Ovary (tissue), 9 donors: ENCODE results near the gene CLEC2B. TPM values are rescaled to one million over a fixed set of nuclear protein-coding genes. Genes with fewer than 3 reads are reported as not detected.

Experiments
- DNase-seq, 5 donors: peaks; one replicate each; pipeline ENCODE4 v3.0.0-alpha.2; 2019 to 2020
- H3K27ac ChIP-seq, 2 donors: fragments of 200-600 bp; one replicate each; pipeline versions ENCODE4 v1.5.1 to v1.8.0; 2019 to 2022
- H3K27me3 ChIP-seq: fragments of 200-600 bp; one replicate; pipeline ENCODE4 v1.8.0; 2022
- H3K36me3 ChIP-seq: fragments of 200-600 bp; sonication (generic); one replicate; pipeline ENCODE4 v1.5.1; 2019
- H3K4me1 ChIP-seq: one replicate; pipeline ENCODE4 v1.8.1; 2013; ENCODE audit warnings: mild to moderate bottlenecking, moderate library complexity; ENCODE audit not compliant: insufficient read depth
- H3K4me3 ChIP-seq: fragments of 200-600 bp; sonication (generic); one replicate; pipeline ENCODE4 v1.5.1; 2017
- H3K9me3 ChIP-seq, 2 donors: fragments of 200-600 bp in 1 of 2; sonication (generic) in 1 of 2; one replicate each; pipeline versions ENCODE4 v1.5.1 to v1.8.1; 2013 to 2019; ENCODE audit warnings: mild to moderate bottlenecking in 1 of 2, moderate library complexity in 1 of 2
- CTCF ChIP-seq, 3 donors: fragments of 450-650 bp in 2 of 3; fragments of 200-600 bp in 1 of 3; IDR thresholded peaks; one replicate each; pipeline versions ENCODE4 v1.5.1 to v1.8.0; 2016 to 2022; ENCODE audit warnings: antibody characterized with exemption in 3 of 3, mild to moderate bottlenecking in 1 of 3
- EP300 ChIP-seq: sonication (generic); formaldehyde crosslinking; IDR thresholded peaks from one replicate; pipeline ENCODE4 v1.6.1; 2017; ENCODE audit warnings: antibody characterized with exemption
- POLR2A ChIP-seq: fragments of 450-650 bp; IDR thresholded peaks from one replicate; pipeline ENCODE4 v1.6.1; 2017; ENCODE audit warnings: antibody characterized with exemption, mild to moderate bottlenecking, moderate library complexity
- WGBS, 3 donors: extraction: QIAGEN DNeasy Blood & Tissue Kit in 1 of 3; methylation state at CpG; one replicate each; pipeline versions ENCODE4 v1.1.5 to v1.1.7; 2013 to 2017; 5-methylcytosine and 5-hydroxymethylcytosine counted together
- intact Hi-C, 4 donors: fragments of 100-400 bp; cut with DNase I; formaldehyde crosslinking; loops; one replicate each; pipeline versions ENCODE4 v1.11.0 to v1.15.1; 2022 to 2023
- polyA plus RNA-seq, 2 donors: library from polyadenylated mRNA; stranded (reverse); fragments of 200-250 nt in 1 of 2; fragments of 350-450 nt in 1 of 2; fragmentation: Illumina TruSeq in 1 of 2; extraction: RNeasy Lipid Tissue Mini Kit (QIAGEN cat#74804) in 1 of 2; gene quantifications; one replicate each; pipeline ENCODE4 v1.2.3, GENCODE V29; 2013 to 2014
- total RNA-seq, 7 donors: library from RNA; depleted of rRNA in 2 of 7; stranded (reverse); fragments of >200 nt in 2 of 7; fragmentation: NEBNext Ultra II Directional in 3 of 7; extraction: Animal tissue kit (Norgen Biotek cat#: 25700) in 3 of 7; gene quantifications; one replicate each; pipeline versions ENCODE4 v1.1.0 to v1.2.4, GENCODE V29; 2016 to 2023
- donor health status: DM: no; HTN: no; CAD: no; lungs with moderate emphysema.
- donor health status: DM: no; HTN: no; CAD: no.
- donor health status: Bipolar disorder and iron deficiency.
- donor health status: DM: yes; HTN: yes; CAD: no.
- donor health status: DM: no; HTN: no; CAD: no.
- donor health status: DM: yes; HTN: yes; CAD: no.

Gene CLEC2B
- total and polyA plus RNA-seq, 9 donors: 16.4 to 60.4 (median 27.1) TPM

DNA sequence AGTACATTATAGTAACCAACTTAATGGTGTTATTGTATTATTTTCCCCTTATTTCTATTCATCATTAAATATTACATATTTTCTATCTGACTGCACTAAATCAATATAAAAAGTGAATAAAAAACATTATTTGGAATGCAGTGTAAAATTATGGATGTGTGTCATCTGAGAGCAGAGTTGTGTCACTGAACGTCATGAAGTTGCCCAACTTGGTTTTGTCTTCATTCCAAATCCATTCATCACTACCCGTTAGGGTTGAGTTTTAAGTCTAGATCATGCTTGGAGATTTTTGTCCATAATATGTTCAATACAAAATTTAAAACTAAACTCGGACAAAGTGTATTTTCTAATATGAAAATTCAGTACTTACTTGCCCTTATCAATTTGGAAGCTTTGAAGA lies 25.7 kb downstream of the CLEC2B start:
- Histone ChIP-seq H3K27ac (no peak overlapping the region), H3K27me3 (no peaks in the 10 kb centered on the region), H3K4me1 (no peaks in the 10 kb centered on the region), H3K36me3 (no peaks in the 10 kb centered on the region), H3K9me3 (no peaks in the 10 kb centered on the region), H3K4me3 (no peak overlapping the region)
- no peak for DNase-seq
- WGBS, 3 donors: 72 to 78% (median 74%) methylated on average over 3 of the region's 3 CpGs
- no peak for TF ChIP-seq CTCF (IDR thresholded peaks at IDR 0.05)
- no peak for TF ChIP-seq POLR2A
- no peak for TF ChIP-seq EP300
- intact Hi-C loops: no loop called here

DNA sequence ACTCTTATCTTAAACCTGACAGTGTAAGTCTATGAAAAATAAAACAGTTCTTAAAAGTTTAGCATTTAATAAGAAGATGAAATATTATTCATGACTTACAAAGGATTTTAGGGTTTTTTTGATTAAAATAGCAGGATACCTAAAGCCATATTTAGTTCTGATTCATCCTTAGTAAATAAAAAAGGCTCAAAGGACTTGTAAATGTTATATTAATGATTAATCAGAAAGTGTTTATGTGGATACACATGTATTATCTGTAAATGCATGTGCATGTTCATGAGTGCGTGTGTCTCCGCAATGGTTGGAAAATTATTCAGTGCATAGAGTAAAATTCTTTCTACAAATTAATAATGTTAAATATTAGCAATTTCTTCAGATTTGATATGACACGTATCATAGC lies 37.4 kb downstream of the CLEC2B start:
- TF ChIP-seq CTCF (IDR thresholded peaks at IDR 0.05) (no peak), EP300 (no peak)
- intact Hi-C loops: no loop called here
- no peak overlapping the region for H3K4me3 ChIP-seq
- H3K27ac ChIP-seq: no peak overlapping the region
- DNase-seq: no peak
- H3K36me3 ChIP-seq: no peaks in the 10 kb centered on the region
- no peaks in the 10 kb centered on the region for H3K4me1 ChIP-seq
- H3K27me3 ChIP-seq: no peaks in the 10 kb centered on the region
- 63 to 65% (median 63%) methylated on average over 3 of the region's 3 CpGs for WGBS, 3 donors
- H3K9me3 ChIP-seq: no peaks in the 10 kb centered on the region

GRCh38 chr12:9829982-9830381 lies 39.2 kb downstream of the CLEC2B start:
- intact Hi-C loops: no loop called here
- 62 to 77% (median 66%) methylated on average over 5 of the region's 5 CpGs for WGBS, 3 donors

GRCh38 chr12:9829483-9829882 lies 39.7 kb downstream of the CLEC2B start:
- Histone ChIP-seq H3K27ac (no peak overlapping the region), H3K4me3 (no peak overlapping the region), H3K27me3 (no peaks in the 10 kb centered on the region), H3K9me3 (no peaks in the 10 kb centered on the region), H3K4me1 (no peaks in the 10 kb centered on the region), H3K36me3 (no peaks in the 10 kb centered on the region)
- intact Hi-C loops: no loop called here
- no peak for TF ChIP-seq EP300
- WGBS, 3 donors: 82 to 92% (median 83%) methylated on average over 3 of the region's 3 CpGs
- no peak for DNase-seq

More at GRCh38 chr12:9829982-9830381, 39.2 kb downstream of the CLEC2B start:
- no peak overlapping the region for H3K4me3 ChIP-seq
- TF ChIP-seq CTCF (IDR thresholded peaks at IDR 0.05): no peak
- no peak for TF ChIP-seq POLR2A
- TF ChIP-seq EP300: no peak
- no peak overlapping the region for H3K27ac ChIP-seq
- DNase-seq: no peak
- H3K9me3 ChIP-seq: no peaks in the 10 kb centered on the region
- H3K36me3 ChIP-seq: no peaks in the 10 kb centered on the region
- no peaks in the 10 kb centered on the region for H3K27me3 ChIP-seq
- H3K4me1 ChIP-seq: no peaks in the 10 kb centered on the region

- TF ChIP-seq CTCF (IDR thresholded peaks at IDR 0.05): no peak
- TF ChIP-seq EP300: no peak
- no peak for TF ChIP-seq POLR2A
- Histone ChIP-seq H3K36me3 (no peaks in the 10 kb centered on the region), H3K27ac (no peak within 1 kb of the TSS), H3K4me3 (no peak within 1 kb of the TSS), H3K27me3 (no peaks in the 10 kb centered on the region), H3K4me1 (no peaks in the 10 kb centered on the region), H3K9me3 (no peaks in the 10 kb centered on the region)
- intact Hi-C loops: no loop called here
- DNase-seq: no peak
- 83 to 85% (median 84%) methylated on average over 3 of the region's 3 CpGs for WGBS, 3 donors
Measured at GRCh38 chr12:9827209-9827888, 41.8 kb downstream of the CLEC2B start, which contains the start of gene KLRF1. Gene KLRF1 (plus strand): TSS chr12:9827481. CDS start chr12:9827545, 64 bp downstream.
